Measurements from ENCODE around the gene TRIM74.
"Not testable (repeated sequence)": the region's sequence is repeated elsewhere in the genome, so short reads cannot be mapped to it uniquely, and the experiment has no call there.

DNA sequence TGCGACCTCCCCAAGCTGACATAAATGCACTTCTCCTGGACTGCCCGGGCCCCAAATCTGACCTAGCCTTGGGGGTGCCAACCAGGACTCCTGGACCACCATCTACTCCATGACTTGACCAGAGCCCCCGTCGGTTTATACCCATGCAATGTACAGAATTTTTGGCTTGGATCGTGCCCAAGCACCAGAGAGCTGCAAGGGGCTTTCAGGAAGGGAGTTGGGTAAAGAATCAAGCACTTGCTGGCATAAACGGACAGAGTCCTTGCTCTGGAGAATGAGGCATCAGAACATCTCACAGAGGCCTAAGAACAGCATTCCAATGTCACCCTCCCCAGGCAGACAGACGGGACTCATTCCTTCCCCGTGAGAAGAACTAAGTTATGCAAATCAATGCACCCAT, 6.2 kb downstream of the TRIM74 start:
- not testable (repeated sequence) for TF ChIP-seq CTCF (tag by site-specific recombination; IDR thresholded peaks at IDR 0.05); MEIS1 (CRISPR knock-in tag; IDR thresholded peaks at IDR 0.05; ENCODE audit: borderline replicate concordance); BCL11A (tag by site-specific recombination; IDR thresholded peaks at IDR 0.05; ENCODE audit: low read depth); ZNF623 (tag by site-specific recombination; IDR thresholded peaks at IDR 0.05); ZNF555 (tag by site-specific recombination; conservative IDR thresholded peaks at IDR 0.05)
- TF ChIP-seq, protein P1, sequence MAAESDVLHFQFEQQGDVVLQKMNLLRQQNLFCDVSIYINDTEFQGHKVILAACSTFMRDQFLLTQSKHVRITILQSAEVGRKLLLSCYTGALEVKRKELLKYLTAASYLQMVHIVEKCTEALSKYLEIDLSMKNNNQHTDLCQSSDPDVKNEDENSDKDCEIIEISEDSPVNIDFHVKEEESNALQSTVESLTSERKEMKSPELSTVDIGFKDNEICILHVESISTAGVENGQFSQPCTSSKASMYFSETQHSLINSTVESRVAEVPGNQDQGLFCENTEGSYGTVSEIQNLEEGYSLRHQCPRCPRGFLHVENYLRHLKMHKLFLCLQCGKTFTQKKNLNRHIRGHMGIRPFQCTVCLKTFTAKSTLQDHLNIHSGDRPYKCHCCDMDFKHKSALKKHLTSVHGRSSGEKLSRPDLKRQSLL (tag by site-specific recombination; IDR thresholded peaks at IDR 0.05), result not testable (repeated sequence)

All from HEK293 (cell line).